ENCODE results near the gene PRICKLE2.

The PRICKLE2 gene

GRCh38 chr3:64164349-64164748 lies 60.9 kb downstream of the PRICKLE2 start:
- Histone ChIP-seq H3K27me3 (replicated peaks in 2 of 5; ENCODE audit: control insufficient read depth in 4 of 5, insufficient read depth in 5 of 5, low read length in 4 of 5) (peaks cover 0 to 2% (median 0%) of the 10 kb centered on the region in 5 experiments), H3K4me1 (ENCODE audit: control extremely low read depth in 1 of 4, control insufficient read depth in 4 of 4, insufficient read depth in 4 of 4, low read length in 3 of 4) (no peaks in the 10 kb centered on the region), H3K27ac (ENCODE audit: insufficient read depth in 1 of 2, low read depth in 1 of 2, low read length in 2 of 2, poor library complexity in 1 of 2, severe bottlenecking in 2 of 2) (no peak overlapping the region), H3K4me3 (ENCODE audit: control insufficient read depth in 1 of 7, extremely low read depth in 1 of 7, insufficient read depth in 4 of 7, low read depth in 2 of 7, low read length in 6 of 7) (no peak overlapping the region), H3K9me3 (ENCODE audit: control extremely low read depth in 1 of 5, control insufficient read depth in 4 of 5, insufficient read depth in 2 of 5, low read depth in 1 of 5, low read length in 4 of 5) (no peaks in the 10 kb centered on the region), H3K36me3 (ENCODE audit: control insufficient read depth in 4 of 4, insufficient read depth in 4 of 4, low read length in 3 of 4) (no peaks in the 10 kb centered on the region)
- no CpG with 5 or more reads among the region's 2 CpGs for WGBS (ENCODE audit: insufficient coverage)
- ChIA-PET CTCF (no interaction called here), POLR2A (no interaction called here)
- no peak for DNase-seq

- Histone ChIP-seq H3K27me3 (replicated peaks in 2 of 5; ENCODE audit: control insufficient read depth in 4 of 5, insufficient read depth in 5 of 5, low read length in 4 of 5) (peaks cover 0 to 2% (median 0%) of the 10 kb centered on the region in 5 experiments), H3K27ac (ENCODE audit: insufficient read depth in 1 of 2, low read depth in 1 of 2, low read length in 2 of 2, poor library complexity in 1 of 2, severe bottlenecking in 2 of 2) (no peak overlapping the region), H3K4me3 (ENCODE audit: control insufficient read depth in 1 of 7, extremely low read depth in 1 of 7, insufficient read depth in 4 of 7, low read depth in 2 of 7, low read length in 6 of 7) (no peak overlapping the region), H3K4me1 (ENCODE audit: control extremely low read depth in 1 of 4, control insufficient read depth in 4 of 4, insufficient read depth in 4 of 4, low read length in 3 of 4) (no peaks in the 10 kb centered on the region), H3K36me3 (ENCODE audit: control insufficient read depth in 4 of 4, insufficient read depth in 4 of 4, low read length in 3 of 4) (no peaks in the 10 kb centered on the region), H3K9me3 (ENCODE audit: control extremely low read depth in 1 of 5, control insufficient read depth in 4 of 5, insufficient read depth in 2 of 5, low read depth in 1 of 5, low read length in 4 of 5) (no peaks in the 10 kb centered on the region)
- CTCF ChIA-PET: no interaction called here
- no peak for DNase-seq
- WGBS (ENCODE audit: insufficient coverage): 90% methylated on average over 4 of the region's 4 CpGs
- POLR2A ChIA-PET: no interaction called here
Observed at GRCh38 chr3:64163755-64164148, 61.5 kb downstream of the PRICKLE2 start.

GRCh38 chr3:64163019-64163754 lies 62.1 kb downstream of the PRICKLE2 start:
- CTCF ChIA-PET: no interaction called here
- no peak overlapping the region for H3K4me3 ChIP-seq (ENCODE audit: control insufficient read depth in 1 of 7, extremely low read depth in 1 of 7, insufficient read depth in 4 of 7, low read depth in 2 of 7, low read length in 6 of 7)
- no peak overlapping the region for H3K27ac ChIP-seq (ENCODE audit: insufficient read depth in 1 of 2, low read depth in 1 of 2, low read length in 2 of 2, poor library complexity in 1 of 2, severe bottlenecking in 2 of 2)

GRCh38 chr3:64161481-64161952 lies 63.7 kb downstream of the PRICKLE2 start:
- Histone ChIP-seq H3K36me3 (ENCODE audit: control insufficient read depth in 4 of 4, insufficient read depth in 4 of 4, low read length in 3 of 4) (no peaks in the 10 kb centered on the region), H3K4me3 (ENCODE audit: control insufficient read depth in 1 of 7, extremely low read depth in 1 of 7, insufficient read depth in 4 of 7, low read depth in 2 of 7, low read length in 6 of 7) (no peak overlapping the region), H3K4me1 (ENCODE audit: control extremely low read depth in 1 of 4, control insufficient read depth in 4 of 4, insufficient read depth in 4 of 4, low read length in 3 of 4) (no peaks in the 10 kb centered on the region), H3K27ac (ENCODE audit: insufficient read depth in 1 of 2, low read depth in 1 of 2, low read length in 2 of 2, poor library complexity in 1 of 2, severe bottlenecking in 2 of 2) (no peak overlapping the region), H3K9me3 (ENCODE audit: control extremely low read depth in 1 of 5, control insufficient read depth in 4 of 5, insufficient read depth in 2 of 5, low read depth in 1 of 5, low read length in 4 of 5) (no peaks in the 10 kb centered on the region), H3K27me3 (replicated peaks in 2 of 5; ENCODE audit: control insufficient read depth in 4 of 5, insufficient read depth in 5 of 5, low read length in 4 of 5) (peaks cover 0 to 2% (median 0%) of the 10 kb centered on the region in 5 experiments)
- DNase-seq: no peak
- no CpG with 5 or more reads among the region's 2 CpGs for WGBS (ENCODE audit: insufficient coverage)
- CTCF ChIA-PET: no interaction called here
- POLR2A ChIA-PET: no interaction called here

More at GRCh38 chr3:64163019-64163754, 62.1 kb downstream of the PRICKLE2 start:
- POLR2A ChIA-PET: no interaction called here
- DNase-seq: no peak
- Histone ChIP-seq H3K36me3 (ENCODE audit: control insufficient read depth in 4 of 4, insufficient read depth in 4 of 4, low read length in 3 of 4) (no peaks in the 10 kb centered on the region), H3K27me3 (replicated peaks in 2 of 5; ENCODE audit: control insufficient read depth in 4 of 5, insufficient read depth in 5 of 5, low read length in 4 of 5) (peaks cover 0 to 2% (median 0%) of the 10 kb centered on the region in 5 experiments), H3K9me3 (ENCODE audit: control extremely low read depth in 1 of 5, control insufficient read depth in 4 of 5, insufficient read depth in 2 of 5, low read depth in 1 of 5, low read length in 4 of 5) (no peaks in the 10 kb centered on the region), H3K4me1 (ENCODE audit: control extremely low read depth in 1 of 4, control insufficient read depth in 4 of 4, insufficient read depth in 4 of 4, low read length in 3 of 4) (no peaks in the 10 kb centered on the region)
- 98% methylated on average over 6 of the region's 8 CpGs for WGBS (ENCODE audit: insufficient coverage)

- H3K4me1 ChIP-seq (ENCODE audit: control extremely low read depth in 1 of 4, control insufficient read depth in 4 of 4, insufficient read depth in 4 of 4, low read length in 3 of 4): no peaks in the 10 kb centered on the region
- no peak overlapping the region for H3K27ac ChIP-seq (ENCODE audit: insufficient read depth in 1 of 2, low read depth in 1 of 2, low read length in 2 of 2, poor library complexity in 1 of 2, severe bottlenecking in 2 of 2)
- DNase-seq: no peak
- POLR2A ChIA-PET: no interaction called here
- no peaks in the 10 kb centered on the region for H3K36me3 ChIP-seq (ENCODE audit: control insufficient read depth in 4 of 4, insufficient read depth in 4 of 4, low read length in 3 of 4)
- CTCF ChIA-PET: no interaction called here
- H3K9me3 ChIP-seq (ENCODE audit: control extremely low read depth in 1 of 5, control insufficient read depth in 4 of 5, insufficient read depth in 2 of 5, low read depth in 1 of 5, low read length in 4 of 5): no peaks in the 10 kb centered on the region
- peaks cover 0 to 2% (median 0%) of the 10 kb centered on the region in 5 experiments for H3K27me3 ChIP-seq (replicated peaks in 2 of 5; ENCODE audit: control insufficient read depth in 4 of 5, insufficient read depth in 5 of 5, low read length in 4 of 5)
- WGBS (ENCODE audit: insufficient coverage): 96% methylated on average over 8 of the region's 8 CpGs
- H3K4me3 ChIP-seq (ENCODE audit: control insufficient read depth in 1 of 7, extremely low read depth in 1 of 7, insufficient read depth in 4 of 7, low read depth in 2 of 7, low read length in 6 of 7): no peak overlapping the region
Observed at GRCh38 chr3:64160000-64160695, 65.1 kb downstream of the PRICKLE2 start.

GRCh38 chr3:64158334-64158733 lies 66.9 kb downstream of the PRICKLE2 start:
- H3K27me3 ChIP-seq (replicated peaks in 2 of 5; ENCODE audit: control insufficient read depth in 4 of 5, insufficient read depth in 5 of 5, low read length in 4 of 5): peaks cover 0 to 2% (median 0%) of the 10 kb centered on the region in 5 experiments
- CTCF ChIA-PET: no interaction called here
- no peak overlapping the region for H3K27ac ChIP-seq (ENCODE audit: insufficient read depth in 1 of 2, low read depth in 1 of 2, low read length in 2 of 2, poor library complexity in 1 of 2, severe bottlenecking in 2 of 2)
- 90% methylated on average over 3 of the region's 3 CpGs for WGBS (ENCODE audit: insufficient coverage)
- POLR2A ChIA-PET: no interaction called here
- H3K4me3 ChIP-seq (ENCODE audit: control insufficient read depth in 1 of 7, extremely low read depth in 1 of 7, insufficient read depth in 4 of 7, low read depth in 2 of 7, low read length in 6 of 7): no peak overlapping the region
- H3K4me1 ChIP-seq (ENCODE audit: control extremely low read depth in 1 of 4, control insufficient read depth in 4 of 4, insufficient read depth in 4 of 4, low read length in 3 of 4): no peaks in the 10 kb centered on the region
- H3K9me3 ChIP-seq (ENCODE audit: control extremely low read depth in 1 of 5, control insufficient read depth in 4 of 5, insufficient read depth in 2 of 5, low read depth in 1 of 5, low read length in 4 of 5): peaks cover 0 to 1% (median 0%) of the 10 kb centered on the region in 5 experiments
- no peaks in the 10 kb centered on the region for H3K36me3 ChIP-seq (ENCODE audit: control insufficient read depth in 4 of 4, insufficient read depth in 4 of 4, low read length in 3 of 4)
- no peak for DNase-seq

All from common myeloid progenitor, CD34-positive (primary cell).